Tibial nerve (tissue), 4 donors: Measurements from ENCODE around the gene URM1. TPM values are rescaled to one million over a fixed set of nuclear protein-coding genes. Genes with fewer than 3 reads are reported as not detected.

Source experiments
- DNase-seq, 2 donors: peaks; one replicate each; pipeline ENCODE4 v3.0.0-alpha.2; 2019; ENCODE audit warnings: low spot score in 2 of 2
- H3K27ac ChIP-seq, 4 donors: fragments of 200-600 bp; sonication (generic) in 3 of 4; one replicate each; pipeline ENCODE4 v1.5.1; 2017 to 2019; ENCODE audit warnings: mild to moderate bottlenecking in 1 of 4
- H3K27me3 ChIP-seq, 2 donors: fragments of 200-600 bp; sonication (generic) in 1 of 2; one replicate each; pipeline versions ENCODE4 v1.5.1 to v1.6.0; 2017 to 2019
- H3K36me3 ChIP-seq, 3 donors: fragments of 200-600 bp; sonication (generic); one replicate each; pipeline ENCODE4 v1.5.1; 2018 to 2019
- H3K4me1 ChIP-seq, 4 donors: fragments of 200-600 bp; sonication (generic) in 3 of 4; one replicate each; pipeline ENCODE4 v1.5.1; 2017 to 2019
- H3K4me3 ChIP-seq, 4 donors: fragments of 200-600 bp; sonication (generic) in 3 of 4; one replicate each; pipeline ENCODE4 v1.5.1; 2017 to 2019; ENCODE audit warnings: mild to moderate bottlenecking in 1 of 4, moderate library complexity in 1 of 4
- H3K9me3 ChIP-seq, 4 donors: fragments of 200-600 bp; sonication (generic) in 3 of 4; one replicate each; pipeline ENCODE4 v1.5.1; 2017 to 2019
- CTCF ChIP-seq, 5 experiments: fragments of 200-600 bp in 3 of 5; fragments of 450-650 bp in 2 of 5; sonication (generic) in 3 of 5; IDR thresholded peaks; one replicate each; pipeline ENCODE4 v1.5.1; 2016 to 2019; ENCODE audit warnings: antibody characterized with exemption in 5 of 5, mild to moderate bottlenecking in 3 of 5, moderate library complexity in 2 of 5
- EP300 ChIP-seq, 2 donors: sonication (generic); formaldehyde crosslinking; IDR thresholded peaks; one replicate each; pipeline ENCODE4 v1.6.1; 2017; ENCODE audit warnings: antibody characterized with exemption in 2 of 2, mild to moderate bottlenecking in 1 of 2
- POLR2A ChIP-seq, 2 donors: fragments of 450-650 bp; IDR thresholded peaks; one replicate each; pipeline ENCODE4 v1.6.1; 2017; ENCODE audit warnings: antibody characterized with exemption in 2 of 2, mild to moderate bottlenecking in 2 of 2, moderate library complexity in 2 of 2
- WGBS, 2 donors: methylation state at CpG; one replicate each; pipeline ENCODE4 v1.1.5; 2018; 5-methylcytosine and 5-hydroxymethylcytosine counted together
- total RNA-seq, 4 donors: library from RNA; depleted of rRNA; stranded (reverse); fragments of >200 nt; gene quantifications; one replicate each; pipeline ENCODE4 v1.1.0, GENCODE V29; 2016

URM1 gene
- total RNA-seq, 4 donors from 2014 or later: 18.1 to 25.5 (median 23.2) TPM

GRCh38 chr9:128374221-128374675 lies 3.1 kb downstream of the URM1 start:
- H3K36me3 ChIP-seq: peaks cover 0 to 46% (median 4%) of the 10 kb centered on the region in 3 donors
- WGBS, 2 donors: 51 to 55% methylated on average over 9 of the region's 9 CpGs

GRCh38 chr9:128375865-128376264 lies 4.7 kb downstream of the URM1 start:
- DNase-seq: no peak
- Histone ChIP-seq H3K9me3 (no peaks in the 10 kb centered on the region), H3K27me3 (no peaks in the 10 kb centered on the region), H3K36me3 (peaks cover 0 to 62% (median 9%) of the 10 kb centered on the region in 3 donors), H3K4me3 (no peak overlapping the region), H3K27ac (no peak overlapping the region), H3K4me1 (peaks cover 0 to 34% (median 9%) of the 10 kb centered on the region in 4 donors)
- WGBS, 2 donors: 76 to 82% methylated on average over 5 of the region's 5 CpGs
- TF ChIP-seq CTCF (IDR thresholded peaks at IDR 0.05) (no peak), POLR2A (IDR thresholded peaks at IDR 0.05) (no peak), EP300 (IDR thresholded peaks at IDR 0.05) (no peak)

More at GRCh38 chr9:128374221-128374675, 3.1 kb downstream of the URM1 start:
- DNase-seq: no peak
- no peak overlapping the region for H3K27ac ChIP-seq
- H3K27me3 ChIP-seq: no peaks in the 10 kb centered on the region
- no peak for TF ChIP-seq POLR2A (IDR thresholded peaks at IDR 0.05)
- TF ChIP-seq EP300 (IDR thresholded peaks at IDR 0.05): no peak
- no peak for TF ChIP-seq CTCF (IDR thresholded peaks at IDR 0.05)
- H3K4me1 ChIP-seq: peaks cover 0 to 45% (median 16%) of the 10 kb centered on the region in 4 donors
- H3K4me3 ChIP-seq: no peak overlapping the region
- no peaks in the 10 kb centered on the region for H3K9me3 ChIP-seq

GRCh38 chr9:128382261-128382660 lies 11.1 kb downstream of the URM1 start:
- DNase-seq: no peak
- peaks cover 0 to 98% (median 9%) of the 10 kb centered on the region in 3 donors for H3K36me3 ChIP-seq
- H3K4me3 ChIP-seq: no peak overlapping the region
- no peaks in the 10 kb centered on the region for H3K4me1 ChIP-seq
- no peaks in the 10 kb centered on the region for H3K27me3 ChIP-seq
- TF ChIP-seq EP300 (IDR thresholded peaks at IDR 0.05): no peak
- no peak for TF ChIP-seq CTCF (IDR thresholded peaks at IDR 0.05)
- no peak for TF ChIP-seq POLR2A (IDR thresholded peaks at IDR 0.05)
- H3K27ac ChIP-seq: no peak overlapping the region
- WGBS, 2 donors: 61 to 69% methylated on average over 6 of the region's 6 CpGs
- no peaks in the 10 kb centered on the region for H3K9me3 ChIP-seq

- H3K4me1 ChIP-seq: no peaks in the 10 kb centered on the region
- no peak for TF ChIP-seq CTCF (IDR thresholded peaks at IDR 0.05)
- TF ChIP-seq POLR2A (IDR thresholded peaks at IDR 0.05): no peak
- TF ChIP-seq EP300 (IDR thresholded peaks at IDR 0.05): no peak
- H3K27ac ChIP-seq: no peak overlapping the region
- no peaks in the 10 kb centered on the region for H3K27me3 ChIP-seq
- DNase-seq: no peak
- H3K4me3 ChIP-seq: no peak overlapping the region
- no peaks in the 10 kb centered on the region for H3K9me3 ChIP-seq
- WGBS, 2 donors: 62 to 68% methylated on average over 9 of the region's 9 CpGs
- peaks cover 0 to 100% (median 9%) of the 10 kb centered on the region in 3 donors for H3K36me3 ChIP-seq
Observed at GRCh38 chr9:128383007-128383753, 12.0 kb downstream of the URM1 start.

GRCh38 chr9:128383791-128384190 lies 12.6 kb downstream of the URM1 start:
- WGBS, 2 donors: 77 to 84% methylated on average over 7 to 8 of the region's 8 CpGs
- no peak overlapping the region for H3K4me3 ChIP-seq
- H3K4me1 ChIP-seq: no peaks in the 10 kb centered on the region
- H3K9me3 ChIP-seq: no peaks in the 10 kb centered on the region
- TF ChIP-seq POLR2A (IDR thresholded peaks at IDR 0.05) (no peak), CTCF (IDR thresholded peaks at IDR 0.05) (no peak), EP300 (IDR thresholded peaks at IDR 0.05) (no peak)
- H3K27ac ChIP-seq: no peak overlapping the region
- H3K27me3 ChIP-seq: no peaks in the 10 kb centered on the region
- peaks cover 0 to 100% (median 9%) of the 10 kb centered on the region in 3 donors for H3K36me3 ChIP-seq
- no peak for DNase-seq
